EH (cell line): ENCODE measurements around the gene FAM241B.

Source experiments
- DNase-seq: peaks from one replicate; pipeline ENCODE4 v3.0.0-alpha.2; 2015; ENCODE audit warnings: low read depth

The FAM241B gene

GRCh38 chr10:69666756-69667155 lies 36.7 kb downstream of the FAM241B start:
- no peak for DNase-seq

- peak; percentile 50 for DNase-seq
These were observed 38.7 kb downstream of the FAM241B start for GRCh38 chr10:69668721-69669120.

GRCh38 chr10:69669409-69669808 lies 39.4 kb downstream of the FAM241B start:
- DNase-seq, result no peak

GRCh38 chr10:69673521-69673920 lies 43.5 kb downstream of the FAM241B start:
- DNase-seq, result no peak

GRCh38 chr10:69674786-69675185 lies 44.7 kb downstream of the FAM241B start:
- DNase-seq, result no peak

- no peak for DNase-seq
These were observed 46.3 kb downstream of the FAM241B start for GRCh38 chr10:69676301-69676700.

GRCh38 chr10:69677985-69678654 lies 48.1 kb downstream of the FAM241B start:
- DNase-seq, result no peak

GRCh38 chr10:69679736-69680135 lies 49.7 kb downstream of the FAM241B start:
- no peak for DNase-seq

- DNase-seq, result no peak
These were observed 50.6 kb downstream of the FAM241B start for GRCh38 chr10:69680610-69681009.

- DNase-seq, result no peak
These were observed 51.4 kb downstream of the FAM241B start for GRCh38 chr10:69681436-69681835.

- no peak for DNase-seq
These were observed 53.0 kb downstream of the FAM241B start for GRCh38 chr10:69682955-69683474.
